Measurements from ENCODE around the gene ZNF597. TPM values are rescaled to one million over a fixed set of nuclear protein-coding genes. Genes with fewer than 3 reads are reported as not detected.

ZNF597 gene
- total RNA-seq, 4 donors from 2014 or later: 0.81 to 1.3 (median 0.96) TPM

DNA sequence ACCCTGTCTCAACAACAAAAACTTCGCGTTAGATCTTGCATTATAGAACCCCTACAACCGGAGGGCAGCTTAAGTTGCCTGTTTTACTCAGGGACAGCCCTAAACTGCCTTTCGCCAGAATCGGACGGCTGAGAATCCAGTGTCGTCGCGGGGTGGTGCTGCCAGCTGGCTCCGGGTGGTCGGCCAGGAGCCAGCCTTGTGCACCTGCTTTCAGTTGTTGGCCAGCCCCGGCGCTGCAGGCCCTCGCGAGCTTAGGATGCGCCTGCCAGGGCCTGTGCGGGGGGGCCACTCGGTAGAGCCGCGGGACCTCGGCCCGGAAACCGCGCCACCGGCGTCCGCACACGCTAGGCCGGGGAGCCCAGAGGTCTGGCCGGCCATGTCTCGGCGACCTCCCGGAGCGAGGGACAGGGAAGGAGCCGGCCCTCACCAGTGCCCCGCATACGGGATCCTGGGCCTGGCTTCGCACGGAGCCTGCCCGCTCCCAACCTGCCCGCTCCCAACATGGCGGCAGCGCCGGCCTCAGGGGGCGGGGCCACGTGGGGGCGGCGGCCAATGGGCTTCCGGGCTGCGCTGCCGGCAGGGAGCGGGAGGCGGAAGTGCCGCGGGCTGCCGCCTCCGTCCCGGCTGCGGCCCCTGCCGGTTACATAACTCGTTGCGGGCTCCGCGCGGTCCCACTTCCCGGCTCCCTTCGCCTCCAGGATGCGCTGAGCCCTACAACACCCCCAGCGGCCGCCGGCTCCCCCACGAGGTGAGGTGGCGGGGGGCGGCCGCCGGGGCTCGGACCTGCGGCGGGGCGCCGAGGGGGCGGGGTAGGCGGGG, 14.3 kb upstream of the ZNF597 start:
- ATAC-seq (peak; percentile 86 to 87), DNase-seq (peak; percentile 86 to 95)
- H3K36me3 ChIP-seq: no peaks in the 10 kb centered on the region
- TF ChIP-seq, protein P1, sequence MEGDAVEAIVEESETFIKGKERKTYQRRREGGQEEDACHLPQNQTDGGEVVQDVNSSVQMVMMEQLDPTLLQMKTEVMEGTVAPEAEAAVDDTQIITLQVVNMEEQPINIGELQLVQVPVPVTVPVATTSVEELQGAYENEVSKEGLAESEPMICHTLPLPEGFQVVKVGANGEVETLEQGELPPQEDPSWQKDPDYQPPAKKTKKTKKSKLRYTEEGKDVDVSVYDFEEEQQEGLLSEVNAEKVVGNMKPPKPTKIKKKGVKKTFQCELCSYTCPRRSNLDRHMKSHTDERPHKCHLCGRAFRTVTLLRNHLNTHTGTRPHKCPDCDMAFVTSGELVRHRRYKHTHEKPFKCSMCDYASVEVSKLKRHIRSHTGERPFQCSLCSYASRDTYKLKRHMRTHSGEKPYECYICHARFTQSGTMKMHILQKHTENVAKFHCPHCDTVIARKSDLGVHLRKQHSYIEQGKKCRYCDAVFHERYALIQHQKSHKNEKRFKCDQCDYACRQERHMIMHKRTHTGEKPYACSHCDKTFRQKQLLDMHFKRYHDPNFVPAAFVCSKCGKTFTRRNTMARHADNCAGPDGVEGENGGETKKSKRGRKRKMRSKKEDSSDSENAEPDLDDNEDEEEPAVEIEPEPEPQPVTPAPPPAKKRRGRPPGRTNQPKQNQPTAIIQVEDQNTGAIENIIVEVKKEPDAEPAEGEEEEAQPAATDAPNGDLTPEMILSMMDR (IDR thresholded peaks at IDR 0.05 in 4 of 5, conservative IDR thresholded peaks at IDR 0.05 in 1 of 5): peak in 4 of 5 experiments; percentile 16 to 71 (median 50)
- TF ChIP-seq POLR2A (IDR thresholded peaks at IDR 0.05): peak; percentile 48 to 66
- in situ Hi-C loops (cut with MboI; ENCODE audit: low sequenced_read_pairs in 4 of 4) (no loop called here), intact Hi-C loops (cut with DNase I; ENCODE audit: low total_unique reads) (loop anchor here (1.0 to 5.0 kb wide), 8 partner anchors 15 to 307 kb away; partner anchors contain the start of genes CLUAP1, NAA60, SLX4 and TIGD7)
- peak overlapping the region; percentile 73 to 93 (median 80) for H3K4me3 ChIP-seq
- no peaks in the 10 kb centered on the region for H3K9me3 ChIP-seq
- peak overlapping the region; percentile 94 to 99 (median 97) for H3K27ac ChIP-seq
- H3K4me1 ChIP-seq: peaks cover 60 to 67% of the 10 kb centered on the region in 2 donors
- no peaks in the 10 kb centered on the region for H3K27me3 ChIP-seq

DNA sequence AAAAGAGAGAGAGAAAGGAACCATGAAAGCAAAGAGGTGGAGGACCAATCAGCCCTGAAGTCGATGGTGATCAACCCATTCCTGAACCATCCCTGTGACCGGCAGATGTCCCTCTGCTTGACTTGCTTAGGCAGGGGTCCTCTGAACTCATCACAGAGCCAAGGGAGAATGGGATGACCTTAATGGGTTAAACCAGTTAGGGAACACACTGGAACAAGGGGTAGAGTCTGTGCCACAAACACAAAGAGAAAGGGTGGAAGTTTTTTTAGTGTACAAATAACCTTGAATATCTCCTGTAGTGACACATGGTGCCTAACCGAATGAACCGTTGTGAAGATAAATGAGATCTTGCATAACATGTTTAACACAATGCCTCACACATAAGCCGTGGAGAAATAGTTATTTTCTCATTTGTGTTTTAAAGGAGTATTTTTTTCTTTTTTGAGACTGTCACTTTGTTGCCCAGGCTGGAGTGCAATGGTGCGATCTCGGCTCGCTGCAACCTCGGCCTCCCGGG, 11.4 kb upstream of the ZNF597 start:
- DNase-seq (no peak), ATAC-seq (no peak)
- H3K36me3 ChIP-seq: no peaks in the 10 kb centered on the region
- H3K27me3 ChIP-seq: no peaks in the 10 kb centered on the region
- intact Hi-C loops (cut with DNase I; ENCODE audit: low total_unique reads) (loop anchor here (5.0 kb wide), 1 partner anchor 158 kb away; the partner anchor contains the start of gene SLX4), in situ Hi-C loops (cut with MboI; ENCODE audit: low sequenced_read_pairs in 4 of 4) (no loop called here)
- TF ChIP-seq, protein P1 (IDR thresholded peaks at IDR 0.05 in 4 of 5, conservative IDR thresholded peaks at IDR 0.05 in 1 of 5): no peak
- no peak for TF ChIP-seq POLR2A (IDR thresholded peaks at IDR 0.05)
- peaks cover 30 to 40% of the 10 kb centered on the region in 2 donors for H3K4me1 ChIP-seq
- no peak overlapping the region for H3K4me3 ChIP-seq
- H3K27ac ChIP-seq: peak overlapping the region; percentile 94 to 99 (median 97)
- no peaks in the 10 kb centered on the region for H3K9me3 ChIP-seq

DNA sequence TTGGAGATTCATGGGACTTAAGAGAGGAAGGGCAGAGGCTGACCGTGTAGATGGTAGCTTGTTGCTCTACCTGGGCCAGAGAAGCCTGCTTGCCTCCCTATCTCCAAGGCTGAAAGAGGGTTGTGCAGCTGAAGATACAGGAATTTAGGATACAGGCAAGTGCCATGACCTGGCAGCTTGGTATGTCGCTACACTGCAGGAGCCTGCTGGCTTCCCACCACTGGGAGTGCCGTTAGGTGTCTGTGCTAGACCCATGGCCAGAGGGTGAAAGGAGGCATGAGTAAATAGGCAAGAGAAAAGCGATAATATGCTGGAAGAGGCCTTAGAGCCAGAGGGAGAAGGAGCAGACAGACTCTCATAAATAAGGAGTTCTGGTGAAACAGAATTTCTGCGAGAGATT, 10.8 kb upstream of the ZNF597 start:
- in situ Hi-C loops (cut with MboI; ENCODE audit: low sequenced_read_pairs in 4 of 4) (no loop called here), intact Hi-C loops (cut with DNase I; ENCODE audit: low total_unique reads) (no loop called here)
- H3K4me3 ChIP-seq: no peak overlapping the region
- peaks cover 25 to 34% of the 10 kb centered on the region in 2 donors for H3K4me1 ChIP-seq
- H3K9me3 ChIP-seq: no peaks in the 10 kb centered on the region
- H3K27me3 ChIP-seq: no peaks in the 10 kb centered on the region
- H3K36me3 ChIP-seq: peaks cover 0 to 5% of the 10 kb centered on the region in 2 donors
- peak overlapping the region in 3 of 4 donors; percentile 94 to 99 (median 97) for H3K27ac ChIP-seq
- no peak for TF ChIP-seq POLR2A (IDR thresholded peaks at IDR 0.05)
- TF ChIP-seq, protein P1 (IDR thresholded peaks at IDR 0.05 in 4 of 5, conservative IDR thresholded peaks at IDR 0.05 in 1 of 5): no peak
- no peak for DNase-seq
- no peak for ATAC-seq

DNA sequence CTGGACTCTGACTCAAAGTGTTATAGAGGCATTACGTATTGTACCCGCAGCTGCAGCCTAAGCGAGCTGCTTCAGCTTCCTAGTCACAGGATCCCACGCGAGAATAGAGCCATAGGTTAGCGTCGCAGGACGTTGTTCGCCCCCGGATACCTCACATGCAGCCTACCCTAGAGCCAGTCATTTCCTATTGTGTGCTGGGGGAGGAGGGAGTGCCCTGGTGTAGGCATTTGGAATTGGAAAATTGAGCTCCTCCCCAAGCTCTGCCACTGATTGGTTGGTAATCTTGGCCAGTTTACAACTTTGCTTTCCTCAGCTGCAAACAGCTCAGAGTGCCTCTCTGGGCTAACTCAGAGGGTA, 706 bp upstream of the ZNF597 start:
- TF ChIP-seq, protein P1 (IDR thresholded peaks at IDR 0.05 in 4 of 5, conservative IDR thresholded peaks at IDR 0.05 in 1 of 5): no peak
- no peak for TF ChIP-seq POLR2A (IDR thresholded peaks at IDR 0.05)
- in situ Hi-C loops (cut with MboI; ENCODE audit: low sequenced_read_pairs in 4 of 4): no loop called here
- DNase-seq (no peak), ATAC-seq (peak in 1 of 2 donors; percentile 32)
- Histone ChIP-seq H3K27me3 (no peaks in the 10 kb centered on the region), H3K27ac (peak overlapping the region; percentile 73 to 85 (median 84)), H3K9me3 (peaks cover 0 to 12% (median 0%) of the 10 kb centered on the region in 3 donors), H3K36me3 (peaks cover 0 to 28% of the 10 kb centered on the region in 2 donors), H3K4me1 (peaks cover 4 to 8% of the 10 kb centered on the region in 2 donors), H3K4me3 (peak overlapping the region; percentile 64 to 80 (median 68))
- intact Hi-C loops (cut with DNase I; ENCODE audit: low total_unique reads): no loop called here
